Measurements from ENCODE around the gene CCDC85B. TPM values are rescaled to one million over a fixed set of nuclear protein-coding genes. Genes with fewer than 3 reads are reported as not detected.

Gene CCDC85B
- total and polyA plus RNA-seq, 2 of the 13 experiments (the other 11 are each of a cell fraction or from before 2014, with no cell fraction given), result 8.2 to 19.5 TPM

DNA sequence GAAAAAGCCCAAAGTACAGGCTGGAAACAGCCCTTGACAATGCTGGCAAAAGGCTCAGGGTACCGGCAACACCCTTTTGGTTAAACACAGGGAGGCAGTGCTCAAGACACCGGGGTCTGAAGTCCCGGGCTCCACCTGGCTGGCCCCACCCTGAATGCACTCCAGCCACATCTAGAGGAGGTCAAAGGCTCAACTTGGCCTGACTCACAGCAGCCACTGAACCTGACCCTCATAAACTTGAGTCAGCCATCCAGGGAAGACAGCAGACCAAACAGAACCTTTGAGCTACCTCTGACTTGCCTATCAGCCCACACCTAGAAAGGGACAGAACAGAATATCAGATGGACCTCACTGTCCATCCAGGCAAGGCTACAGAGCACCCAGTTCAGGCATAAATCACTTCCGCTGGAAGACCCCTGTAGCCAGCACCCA lies 36.3 kb upstream of the CCDC85B start (continued):
- TF ChIP-seq FOXJ3 (CRISPR knock-in tag; IDR thresholded peaks at IDR 0.05; ENCODE audit: borderline replicate concordance), result no peak
- TF ChIP-seq, protein P1, sequence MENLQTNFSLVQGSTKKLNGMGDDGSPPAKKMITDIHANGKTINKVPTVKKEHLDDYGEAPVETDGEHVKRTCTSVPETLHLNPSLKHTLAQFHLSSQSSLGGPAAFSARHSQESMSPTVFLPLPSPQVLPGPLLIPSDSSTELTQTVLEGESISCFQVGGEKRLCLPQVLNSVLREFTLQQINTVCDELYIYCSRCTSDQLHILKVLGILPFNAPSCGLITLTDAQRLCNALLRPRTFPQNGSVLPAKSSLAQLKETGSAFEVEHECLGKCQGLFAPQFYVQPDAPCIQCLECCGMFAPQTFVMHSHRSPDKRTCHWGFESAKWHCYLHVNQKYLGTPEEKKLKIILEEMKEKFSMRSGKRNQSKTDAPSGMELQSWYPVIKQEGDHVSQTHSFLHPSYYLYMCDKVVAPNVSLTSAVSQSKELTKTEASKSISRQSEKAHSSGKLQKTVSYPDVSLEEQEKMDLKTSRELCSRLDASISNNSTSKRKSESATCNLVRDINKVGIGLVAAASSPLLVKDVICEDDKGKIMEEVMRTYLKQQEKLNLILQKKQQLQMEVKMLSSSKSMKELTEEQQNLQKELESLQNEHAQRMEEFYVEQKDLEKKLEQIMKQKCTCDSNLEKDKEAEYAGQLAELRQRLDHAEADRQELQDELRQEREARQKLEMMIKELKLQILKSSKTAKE (CRISPR knock-in tag; IDR thresholded peaks at IDR 0.05; ENCODE audit: borderline replicate concordance), result peak; percentile 94
- TF ChIP-seq ZNF619 (CRISPR knock-in tag; IDR thresholded peaks at IDR 0.05), result no peak
- TF ChIP-seq NCOR1 (IDR thresholded peaks at IDR 0.05; ENCODE audit: borderline replicate concordance, low read length), result peak; percentile 93; the same call in 1 of the 2 replicates
- TF ChIP-seq LCORL (IDR thresholded peaks at IDR 0.05), result no peak
- no peak for TF ChIP-seq LCORL (CRISPR knock-in tag; IDR thresholded peaks at IDR 0.05)
- no peak for TF ChIP-seq ZFP37 (CRISPR knock-in tag; IDR thresholded peaks at IDR 0.05; ENCODE audit: borderline replicate concordance)
- TF ChIP-seq ZNF468 (CRISPR knock-in tag; IDR thresholded peaks at IDR 0.05), result no peak
- no peak for TF ChIP-seq SIN3B (IDR thresholded peaks at IDR 0.05; ENCODE audit: low read length)
- TF ChIP-seq TMF1 (CRISPR knock-in tag; IDR thresholded peaks at IDR 0.05; ENCODE audit: low read depth), result no peak
- TF ChIP-seq, protein P2, sequence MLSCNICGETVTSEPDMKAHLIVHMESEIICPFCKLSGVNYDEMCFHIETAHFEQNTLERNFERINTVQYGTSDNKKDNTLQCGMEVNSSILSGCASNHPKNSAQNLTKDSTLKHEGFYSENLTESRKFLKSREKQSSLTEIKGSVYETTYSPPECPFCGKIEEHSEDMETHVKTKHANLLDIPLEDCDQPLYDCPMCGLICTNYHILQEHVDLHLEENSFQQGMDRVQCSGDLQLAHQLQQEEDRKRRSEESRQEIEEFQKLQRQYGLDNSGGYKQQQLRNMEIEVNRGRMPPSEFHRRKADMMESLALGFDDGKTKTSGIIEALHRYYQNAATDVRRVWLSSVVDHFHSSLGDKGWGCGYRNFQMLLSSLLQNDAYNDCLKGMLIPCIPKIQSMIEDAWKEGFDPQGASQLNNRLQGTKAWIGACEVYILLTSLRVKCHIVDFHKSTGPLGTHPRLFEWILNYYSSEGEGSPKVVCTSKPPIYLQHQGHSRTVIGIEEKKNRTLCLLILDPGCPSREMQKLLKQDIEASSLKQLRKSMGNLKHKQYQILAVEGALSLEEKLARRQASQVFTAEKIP (CRISPR knock-in tag; IDR thresholded peaks at IDR 0.05; ENCODE audit: borderline replicate concordance), result no peak
- TF ChIP-seq HDAC1 (CRISPR knock-in tag; IDR thresholded peaks at IDR 0.05), result peak; percentile 51
- TF ChIP-seq, protein P3, sequence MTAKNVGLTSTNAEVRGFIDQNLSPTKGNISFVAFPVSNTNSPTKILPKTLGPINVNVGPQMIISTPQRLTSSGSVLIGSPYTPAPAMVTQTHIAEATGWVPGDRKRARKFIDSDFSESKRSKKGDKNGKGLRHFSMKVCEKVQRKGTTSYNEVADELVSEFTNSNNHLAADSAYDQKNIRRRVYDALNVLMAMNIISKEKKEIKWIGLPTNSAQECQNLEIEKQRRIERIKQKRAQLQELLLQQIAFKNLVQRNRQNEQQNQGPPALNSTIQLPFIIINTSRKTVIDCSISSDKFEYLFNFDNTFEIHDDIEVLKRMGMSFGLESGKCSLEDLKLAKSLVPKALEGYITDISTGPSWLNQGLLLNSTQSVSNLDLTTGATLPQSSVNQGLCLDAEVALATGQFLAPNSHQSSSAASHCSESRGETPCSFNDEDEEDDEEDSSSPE (CRISPR knock-in tag; IDR thresholded peaks at IDR 0.05), result no peak
- TF ChIP-seq, protein P4, sequence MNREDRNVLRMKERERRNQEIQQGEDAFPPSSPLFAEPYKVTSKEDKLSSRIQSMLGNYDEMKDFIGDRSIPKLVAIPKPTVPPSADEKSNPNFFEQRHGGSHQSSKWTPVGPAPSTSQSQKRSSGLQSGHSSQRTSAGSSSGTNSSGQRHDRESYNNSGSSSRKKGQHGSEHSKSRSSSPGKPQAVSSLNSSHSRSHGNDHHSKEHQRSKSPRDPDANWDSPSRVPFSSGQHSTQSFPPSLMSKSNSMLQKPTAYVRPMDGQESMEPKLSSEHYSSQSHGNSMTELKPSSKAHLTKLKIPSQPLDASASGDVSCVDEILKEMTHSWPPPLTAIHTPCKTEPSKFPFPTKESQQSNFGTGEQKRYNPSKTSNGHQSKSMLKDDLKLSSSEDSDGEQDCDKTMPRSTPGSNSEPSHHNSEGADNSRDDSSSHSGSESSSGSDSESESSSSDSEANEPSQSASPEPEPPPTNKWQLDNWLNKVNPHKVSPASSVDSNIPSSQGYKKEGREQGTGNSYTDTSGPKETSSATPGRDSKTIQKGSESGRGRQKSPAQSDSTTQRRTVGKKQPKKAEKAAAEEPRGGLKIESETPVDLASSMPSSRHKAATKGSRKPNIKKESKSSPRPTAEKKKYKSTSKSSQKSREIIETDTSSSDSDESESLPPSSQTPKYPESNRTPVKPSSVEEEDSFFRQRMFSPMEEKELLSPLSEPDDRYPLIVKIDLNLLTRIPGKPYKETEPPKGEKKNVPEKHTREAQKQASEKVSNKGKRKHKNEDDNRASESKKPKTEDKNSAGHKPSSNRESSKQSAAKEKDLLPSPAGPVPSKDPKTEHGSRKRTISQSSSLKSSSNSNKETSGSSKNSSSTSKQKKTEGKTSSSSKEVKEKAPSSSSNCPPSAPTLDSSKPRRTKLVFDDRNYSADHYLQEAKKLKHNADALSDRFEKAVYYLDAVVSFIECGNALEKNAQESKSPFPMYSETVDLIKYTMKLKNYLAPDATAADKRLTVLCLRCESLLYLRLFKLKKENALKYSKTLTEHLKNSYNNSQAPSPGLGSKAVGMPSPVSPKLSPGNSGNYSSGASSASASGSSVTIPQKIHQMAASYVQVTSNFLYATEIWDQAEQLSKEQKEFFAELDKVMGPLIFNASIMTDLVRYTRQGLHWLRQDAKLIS (CRISPR knock-in tag; IDR thresholded peaks at IDR 0.05), result no peak
- no peak for TF ChIP-seq HDAC2 (CRISPR knock-in tag; IDR thresholded peaks at IDR 0.05)
- no peak for TF ChIP-seq ZNF724P (CRISPR knock-in tag; IDR thresholded peaks at IDR 0.05; ENCODE audit: borderline replicate concordance)
- peak; percentile 69 for TF ChIP-seq NR2F2 (IDR thresholded peaks at IDR 0.05; ENCODE audit: borderline replicate concordance, low read depth)
- no peak for TF ChIP-seq ZNF446 (CRISPR knock-in tag; IDR thresholded peaks at IDR 0.05)

Data from HepG2 (cell line).